K562 (cell line): Measurements from ENCODE around the gene C1orf87.

ENCODE experiments used
- CAMTA2 ChIP-seq: fragments of 250-450 bp; sonication (Bioruptor Pico); conservative IDR thresholded peaks from 2 replicates; pipeline ENCODE4 v1.5.1; 2022
- EP300 ChIP-seq: IDR thresholded peaks from 2 replicates; pipeline ENCODE4 v1.6.1; 2012; ENCODE audit warnings: low read length, improper control_type of control experiment
- SIX5 ChIP-seq, 2 experiments: IDR thresholded peaks; 2 replicates each; pipeline ENCODE4 v1.6.1; 2011; ENCODE audit warnings: low read length in 2 of 2, borderline replicate concordance in 1 of 2, low read depth in 1 of 2, mild to moderate bottlenecking in 1 of 2, moderate library complexity in 1 of 2; ENCODE audit not compliant: insufficient read depth in 1 of 2
- SMC3 ChIP-seq: conservative IDR thresholded peaks from 2 replicates; pipeline ENCODE4 v1.6.1; 2011; ENCODE audit warnings: low read depth, low read length, improper control_type of control experiment; ENCODE audit not compliant: insufficient read depth
- SP2 ChIP-seq: IDR thresholded peaks from 2 replicates; pipeline ENCODE4 v1.6.1; 2011; ENCODE audit warnings: mild to moderate bottlenecking, low read depth, low read length, moderate library complexity; ENCODE audit not compliant: poor library complexity, severe bottlenecking; ENCODE audit errors: extremely low read depth
- TCF7L2 ChIP-seq: fragments of 150-350 bp; IDR thresholded peaks from 2 replicates; pipeline ENCODE4 v1.6.1; 2016; ENCODE audit warnings: low read depth, mild to moderate bottlenecking, low read length, moderate library complexity
- U2AF1 ChIP-seq: fragments of 200-400 bp; formaldehyde crosslinking; optimal IDR thresholded peaks from 2 replicates; pipeline ENCODE3; 2017; ENCODE audit warnings: mild to moderate bottlenecking, low read depth, low read length, moderate library complexity
- TF ChIP-seq, protein P1 (sequence below), 3 experiments: IDR thresholded peaks in 2 of 3; conservative IDR thresholded peaks in 1 of 3; 2 replicates each; pipeline ENCODE4 v1.5.1; 2011 to 2012; ENCODE audit warnings: low read length in 3 of 3, mild to moderate bottlenecking in 3 of 3, control low read depth in 2 of 3, improper control_type of control experiment in 1 of 3, inconsistent platforms in 1 of 3, low read depth in 1 of 3, mixed read lengths in 1 of 3, moderate library complexity in 1 of 3; ENCODE audit not compliant: insufficient read depth in 2 of 3
- TF ChIP-seq, protein P2 (sequence below): fragments of 250-450 bp; sonication (Bioruptor Pico); IDR thresholded peaks from 2 replicates; pipeline ENCODE4 v1.9.0; 2021; ENCODE audit warnings: mild to moderate bottlenecking
- TF ChIP-seq, protein P3 (sequence below): sonication (generic); formaldehyde crosslinking; IDR thresholded peaks from 2 replicates; pipeline ENCODE4 v1.8.0; 2022; ENCODE audit warnings: mild to moderate bottlenecking, missing genetic modification reagents

DNA sequence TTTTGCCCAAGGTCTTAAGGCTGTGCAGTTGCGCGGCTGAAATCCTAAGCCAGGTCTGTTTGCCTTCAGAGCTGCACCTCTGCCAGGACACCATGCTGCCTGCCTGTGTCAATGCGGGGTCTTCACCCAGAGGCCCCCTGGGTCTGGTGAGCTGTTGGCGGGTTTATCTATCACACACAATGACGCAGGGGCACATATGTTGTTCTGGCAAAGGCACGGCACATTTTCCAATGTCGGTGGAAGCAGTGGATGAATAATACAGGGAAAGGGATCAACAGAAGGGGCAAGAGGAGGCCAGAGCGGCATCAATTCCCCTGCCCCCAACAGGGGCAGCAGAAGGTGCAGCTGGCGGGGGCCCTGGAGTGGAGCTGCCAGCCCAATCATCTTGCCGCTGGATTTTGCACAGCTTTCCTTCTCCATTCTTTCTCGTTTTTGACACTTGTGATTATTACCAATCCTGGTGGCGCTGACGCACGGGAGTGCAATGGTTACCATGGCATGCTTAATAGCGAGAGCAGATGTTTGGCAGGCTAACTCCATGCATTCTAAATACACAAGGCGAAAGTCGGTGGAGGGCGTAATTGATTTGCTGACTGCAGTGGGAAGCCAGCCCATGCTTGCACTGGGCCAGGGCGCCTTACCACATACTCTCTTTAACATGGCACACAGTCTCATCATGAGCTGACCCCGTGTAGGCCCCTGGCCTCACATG lies 101.2 kb downstream of the C1orf87 start:
- TF ChIP-seq TCF7L2 (no peak), SIX5 (IDR thresholded peaks at IDR 0.05; ENCODE audit: borderline replicate concordance in 1 of 2, insufficient read depth in 1 of 2, low read depth in 1 of 2, low read length in 2 of 2) (no peak), SMC3 (no peak), U2AF1 (no peak), SP2 (no peak), CAMTA2 (CRISPR knock-in tag) (no peak), EP300 (no peak)
- TF ChIP-seq, protein P1, sequence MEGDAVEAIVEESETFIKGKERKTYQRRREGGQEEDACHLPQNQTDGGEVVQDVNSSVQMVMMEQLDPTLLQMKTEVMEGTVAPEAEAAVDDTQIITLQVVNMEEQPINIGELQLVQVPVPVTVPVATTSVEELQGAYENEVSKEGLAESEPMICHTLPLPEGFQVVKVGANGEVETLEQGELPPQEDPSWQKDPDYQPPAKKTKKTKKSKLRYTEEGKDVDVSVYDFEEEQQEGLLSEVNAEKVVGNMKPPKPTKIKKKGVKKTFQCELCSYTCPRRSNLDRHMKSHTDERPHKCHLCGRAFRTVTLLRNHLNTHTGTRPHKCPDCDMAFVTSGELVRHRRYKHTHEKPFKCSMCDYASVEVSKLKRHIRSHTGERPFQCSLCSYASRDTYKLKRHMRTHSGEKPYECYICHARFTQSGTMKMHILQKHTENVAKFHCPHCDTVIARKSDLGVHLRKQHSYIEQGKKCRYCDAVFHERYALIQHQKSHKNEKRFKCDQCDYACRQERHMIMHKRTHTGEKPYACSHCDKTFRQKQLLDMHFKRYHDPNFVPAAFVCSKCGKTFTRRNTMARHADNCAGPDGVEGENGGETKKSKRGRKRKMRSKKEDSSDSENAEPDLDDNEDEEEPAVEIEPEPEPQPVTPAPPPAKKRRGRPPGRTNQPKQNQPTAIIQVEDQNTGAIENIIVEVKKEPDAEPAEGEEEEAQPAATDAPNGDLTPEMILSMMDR (IDR thresholded peaks at IDR 0.05 in 2 of 3, conservative IDR thresholded peaks at IDR 0.05 in 1 of 3; ENCODE audit: insufficient read depth in 2 of 3, low read depth in 1 of 3, low read length in 3 of 3), result no peak
- TF ChIP-seq, protein P2, sequence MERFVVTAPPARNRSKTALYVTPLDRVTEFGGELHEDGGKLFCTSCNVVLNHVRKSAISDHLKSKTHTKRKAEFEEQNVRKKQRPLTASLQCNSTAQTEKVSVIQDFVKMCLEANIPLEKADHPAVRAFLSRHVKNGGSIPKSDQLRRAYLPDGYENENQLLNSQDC, result no peak
- TF ChIP-seq, protein P3, sequence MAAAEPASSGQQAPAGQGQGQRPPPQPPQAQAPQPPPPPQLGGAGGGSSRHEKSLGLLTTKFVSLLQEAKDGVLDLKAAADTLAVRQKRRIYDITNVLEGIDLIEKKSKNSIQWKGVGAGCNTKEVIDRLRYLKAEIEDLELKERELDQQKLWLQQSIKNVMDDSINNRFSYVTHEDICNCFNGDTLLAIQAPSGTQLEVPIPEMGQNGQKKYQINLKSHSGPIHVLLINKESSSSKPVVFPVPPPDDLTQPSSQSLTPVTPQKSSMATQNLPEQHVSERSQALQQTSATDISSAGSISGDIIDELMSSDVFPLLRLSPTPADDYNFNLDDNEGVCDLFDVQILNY, result no peak
